Stomach (tissue), 4 donors: ENCODE results near the gene NCKIPSD.

ENCODE experiments used
- POLR2AphosphoS5 ChIP-seq, 3 donors: sonication (generic); formaldehyde crosslinking; IDR thresholded peaks; one replicate each; pipeline ENCODE4 v1.6.1; 2016; ENCODE audit warnings: antibody characterized with exemption in 3 of 3
- TF ChIP-seq, protein P1 (sequence below), 7 experiments: fragments of 450-650 bp in 4 of 7; fragments of 200-600 bp in 3 of 7; sonication (generic) in 3 of 7; IDR thresholded peaks; one replicate each; pipeline ENCODE4 v1.5.1; 2016 to 2019; ENCODE audit warnings: antibody characterized with exemption in 7 of 7, control low read depth in 2 of 7, mild to moderate bottlenecking in 1 of 7

DNA sequence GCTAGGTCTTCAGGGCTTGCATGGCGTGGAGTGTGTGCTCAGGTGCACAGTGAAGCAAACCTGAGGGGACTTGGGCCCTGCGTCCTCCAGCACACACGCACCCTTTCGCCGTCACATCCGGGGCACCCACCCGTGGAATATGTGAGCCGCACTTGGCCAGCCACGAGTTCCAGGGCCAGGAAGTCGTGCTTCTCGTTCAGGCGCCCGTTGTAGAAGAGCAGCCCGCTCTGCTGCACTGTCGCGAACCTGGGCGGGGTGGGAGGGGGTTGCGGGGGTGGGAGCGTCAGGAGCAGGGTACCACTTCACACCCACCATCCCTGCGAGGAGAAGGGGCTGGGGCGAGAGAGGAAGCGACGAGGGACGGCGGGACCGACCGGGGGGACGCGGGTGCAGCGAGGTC, 30.1 kb downstream of the NCKIPSD start:
- no peak for TF ChIP-seq POLR2AphosphoS5 (IDR thresholded peaks at IDR 0.05)
- TF ChIP-seq, protein P1, sequence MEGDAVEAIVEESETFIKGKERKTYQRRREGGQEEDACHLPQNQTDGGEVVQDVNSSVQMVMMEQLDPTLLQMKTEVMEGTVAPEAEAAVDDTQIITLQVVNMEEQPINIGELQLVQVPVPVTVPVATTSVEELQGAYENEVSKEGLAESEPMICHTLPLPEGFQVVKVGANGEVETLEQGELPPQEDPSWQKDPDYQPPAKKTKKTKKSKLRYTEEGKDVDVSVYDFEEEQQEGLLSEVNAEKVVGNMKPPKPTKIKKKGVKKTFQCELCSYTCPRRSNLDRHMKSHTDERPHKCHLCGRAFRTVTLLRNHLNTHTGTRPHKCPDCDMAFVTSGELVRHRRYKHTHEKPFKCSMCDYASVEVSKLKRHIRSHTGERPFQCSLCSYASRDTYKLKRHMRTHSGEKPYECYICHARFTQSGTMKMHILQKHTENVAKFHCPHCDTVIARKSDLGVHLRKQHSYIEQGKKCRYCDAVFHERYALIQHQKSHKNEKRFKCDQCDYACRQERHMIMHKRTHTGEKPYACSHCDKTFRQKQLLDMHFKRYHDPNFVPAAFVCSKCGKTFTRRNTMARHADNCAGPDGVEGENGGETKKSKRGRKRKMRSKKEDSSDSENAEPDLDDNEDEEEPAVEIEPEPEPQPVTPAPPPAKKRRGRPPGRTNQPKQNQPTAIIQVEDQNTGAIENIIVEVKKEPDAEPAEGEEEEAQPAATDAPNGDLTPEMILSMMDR (IDR thresholded peaks at IDR 0.05) = no peak
